Fibroblast of lung (primary cell): ENCODE measurements around the gene MCTP1.

Experiments
- CTCF ChIP-seq, 2 donors: IDR thresholded peaks in 1 of 2; conservative IDR thresholded peaks in 1 of 2; 1 replicate in 1 of 2; 2 replicates in 1 of 2; pipeline ENCODE4 v1.5.1; 2011 to 2012; ENCODE audit warnings: low read length in 2 of 2, control low read depth in 1 of 2, inconsistent platforms in 1 of 2, low read depth in 1 of 2, mild to moderate bottlenecking in 1 of 2
- EZH2 ChIP-seq: IDR thresholded peaks from 2 replicates; pipeline ENCODE4 v1.5.1; 2012; ENCODE audit warnings: low read length, control low read depth, mild to moderate bottlenecking; ENCODE audit errors: missing control alignments

DNA sequence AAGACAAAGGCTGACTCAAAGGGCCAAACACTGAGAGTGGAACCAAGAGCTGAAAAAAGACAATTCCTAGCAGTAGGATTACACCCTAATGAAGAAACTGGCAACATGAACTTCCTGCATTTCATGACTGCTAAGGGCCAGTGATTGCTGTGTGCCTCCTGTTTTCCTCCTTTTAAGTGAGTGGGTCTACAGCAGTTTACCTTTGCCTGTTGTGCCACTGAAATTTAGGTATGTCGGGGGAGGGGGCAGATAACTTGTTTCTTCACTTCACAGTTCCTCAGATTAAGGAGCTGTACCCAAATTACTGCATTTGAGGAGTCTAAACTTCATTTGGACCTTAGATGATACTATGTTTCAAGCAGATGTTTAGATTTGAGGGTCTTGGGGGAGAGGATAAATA, 191.7 kb downstream of the MCTP1 start:
- TF ChIP-seq CTCF (conservative IDR thresholded peaks at IDR 0.05 in 1 of 2, IDR thresholded peaks at IDR 0.05 in 1 of 2; ENCODE audit: low read depth in 1 of 2, low read length in 2 of 2) = no peak
- TF ChIP-seq EZH2 = no peak
